Thymus (tissue), 11 donors: Measurements from ENCODE around the gene NSUN4. TPM values are rescaled to one million over a fixed set of nuclear protein-coding genes. Genes with fewer than 3 reads are reported as not detected.

ENCODE experiments used
- DNase-seq, 9 donors: peaks; one replicate each; pipeline ENCODE4 v3.0.0-alpha.2; 2013; ENCODE audit warnings: low spot score in 9 of 9, low read depth in 6 of 9, missing footprints in 1 of 9
- H3K27ac ChIP-seq, 2 donors: one replicate each; pipeline ENCODE4 v1.5.1; 2013; ENCODE audit warnings: control low read depth in 1 of 2, low read depth in 1 of 2, low read length in 1 of 2, mild to moderate bottlenecking in 1 of 2, moderate library complexity in 1 of 2
- H3K27me3 ChIP-seq, 2 donors: one replicate each; pipeline ENCODE4 v1.5.1; 2013; ENCODE audit warnings: low read length in 1 of 2; ENCODE audit not compliant: control insufficient read depth in 2 of 2, insufficient read depth in 1 of 2
- H3K36me3 ChIP-seq, 2 donors: one replicate each; pipeline ENCODE4 v1.5.1; 2013; ENCODE audit warnings: low read length in 1 of 2, mild to moderate bottlenecking in 1 of 2, moderate library complexity in 1 of 2; ENCODE audit not compliant: control insufficient read depth in 2 of 2, insufficient read depth in 2 of 2
- H3K4me1 ChIP-seq, 2 donors: one replicate each; pipeline ENCODE4 v1.5.1; 2013; ENCODE audit warnings: low read length in 2 of 2; ENCODE audit not compliant: control insufficient read depth in 2 of 2, insufficient read depth in 2 of 2
- H3K4me3 ChIP-seq, 2 donors: one replicate each; pipeline ENCODE4 v1.5.1; 2013; ENCODE audit warnings: low read length in 2 of 2, control low read depth in 1 of 2, mild to moderate bottlenecking in 1 of 2
- H3K9me3 ChIP-seq, 2 donors: one replicate each; pipeline ENCODE4 v1.5.1; 2013; ENCODE audit warnings: low read length in 1 of 2, mild to moderate bottlenecking in 1 of 2; ENCODE audit not compliant: control insufficient read depth in 2 of 2, insufficient read depth in 1 of 2
- WGBS: extraction: QIAGEN DNeasy Blood & Tissue Kit; methylation state at CpG from one replicate; pipeline ENCODE4 v1.1.7; 2013; 5-methylcytosine and 5-hydroxymethylcytosine counted together
- polyA plus RNA-seq: library from polyadenylated mRNA; stranded (reverse); fragments of 200-250 nt; gene quantifications from one replicate; pipeline ENCODE4 v1.2.3, GENCODE V29; 2013
- total RNA-seq: library from RNA; stranded (reverse); fragments of 120-200 nt; gene quantifications from one replicate; pipeline ENCODE4 v1.2.4, GENCODE V29; 2013
- donor health status: healthy.

Gene NSUN4
- total and polyA plus RNA-seq, 2 donors, result 9.9 to 10.0 TPM

DNA sequence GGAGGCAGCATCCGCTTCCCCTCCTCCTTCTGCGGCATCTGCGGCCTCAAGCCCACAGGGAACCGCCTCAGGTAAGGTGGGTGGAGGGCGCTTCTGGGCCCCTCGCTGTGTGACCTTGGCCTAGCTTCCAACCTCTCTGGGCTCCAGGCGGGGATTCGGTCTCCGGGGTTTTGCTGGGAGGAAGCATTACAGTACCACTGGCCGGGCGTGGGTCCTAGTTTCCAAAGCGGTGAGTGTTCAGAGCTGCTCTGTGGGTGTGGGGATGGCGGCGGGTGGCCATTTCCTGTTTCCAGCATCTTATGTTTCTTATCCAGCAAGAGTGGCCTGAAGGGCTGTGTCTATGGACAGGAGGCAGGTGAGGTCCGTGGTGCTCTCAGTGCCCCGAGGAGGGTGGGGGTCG, 65.1 kb downstream of the NSUN4 start:
- Histone ChIP-seq H3K27me3 (no peaks in the 10 kb centered on the region), H3K9me3 (no peaks in the 10 kb centered on the region), H3K36me3 (peaks cover 0 to 8% of the 10 kb centered on the region in 2 donors), H3K4me3 (no peak overlapping the region), H3K27ac (no peak overlapping the region), H3K4me1 (peaks cover 0 to 2% of the 10 kb centered on the region in 2 donors)
- WGBS, result 97% methylated on average over 17 of the region's 17 CpGs
- no peak for DNase-seq

DNA sequence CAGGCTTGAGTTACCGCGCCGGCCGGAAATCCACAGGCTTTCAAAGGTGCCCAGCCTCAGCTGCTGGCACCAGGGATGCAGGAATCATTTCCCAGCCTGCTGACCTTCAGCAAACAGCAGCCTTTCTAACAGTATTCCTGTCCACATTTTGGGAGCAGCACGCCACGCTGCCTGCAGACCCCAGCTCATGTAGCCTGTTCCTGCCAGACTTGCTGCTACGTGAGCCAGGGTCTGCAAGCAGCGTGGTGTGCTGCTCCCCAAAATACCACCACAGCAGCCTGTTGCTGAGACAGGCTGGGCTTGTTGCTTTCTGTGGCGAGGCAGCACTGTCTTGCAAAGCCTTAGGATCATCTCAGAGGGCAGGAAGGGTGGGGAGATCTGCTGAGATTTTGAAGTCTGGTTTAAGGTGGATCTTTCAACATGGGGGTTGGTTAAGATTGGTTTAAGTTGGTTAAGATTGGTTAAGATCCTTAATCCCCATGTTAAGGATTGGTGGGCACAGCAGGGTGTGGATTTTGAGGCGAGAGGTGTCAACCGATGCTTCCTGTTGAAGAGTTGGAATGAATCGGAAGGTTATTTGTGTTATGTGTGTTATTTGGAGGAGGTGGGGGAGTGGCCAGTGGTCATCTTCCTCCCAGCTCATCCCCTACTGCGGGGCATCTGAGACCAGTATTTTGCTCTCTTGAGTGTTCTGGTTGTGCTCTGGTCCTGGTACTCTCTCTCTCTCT, 66.4 kb downstream of the NSUN4 start:
- Histone ChIP-seq H3K27me3 (no peaks in the 10 kb centered on the region), H3K9me3 (no peaks in the 10 kb centered on the region), H3K4me1 (no peaks in the 10 kb centered on the region), H3K4me3 (no peak overlapping the region), H3K36me3 (peaks cover 0 to 9% of the 10 kb centered on the region in 2 donors), H3K27ac (no peak overlapping the region)
- no peak for DNase-seq
- WGBS, result 95% methylated on average over 13 of the region's 13 CpGs

DNA sequence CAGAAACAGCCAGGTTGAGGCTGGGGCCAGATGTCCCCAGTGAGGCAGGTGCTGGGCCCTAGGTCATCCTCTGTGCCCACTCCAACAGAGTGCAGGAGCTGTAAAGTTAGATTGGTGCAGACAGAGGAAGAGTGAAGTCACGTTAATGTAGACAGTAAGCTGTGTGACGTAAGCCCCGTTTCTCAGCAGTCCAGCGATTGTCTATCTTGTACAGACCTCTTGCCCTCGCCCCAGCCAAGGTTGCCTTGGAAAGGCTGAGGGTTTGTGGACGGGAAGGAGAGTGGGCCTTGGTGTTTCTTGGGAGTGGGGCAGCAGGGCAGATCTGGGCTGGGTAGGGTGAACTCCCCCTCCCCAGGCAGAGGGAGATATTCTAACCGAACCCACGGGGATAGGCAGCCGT, 67.0 kb downstream of the NSUN4 start:
- DNase-seq, result no peak
- H3K27ac ChIP-seq, result no peak overlapping the region
- H3K4me1 ChIP-seq, result no peaks in the 10 kb centered on the region
- H3K27me3 ChIP-seq, result no peaks in the 10 kb centered on the region
- H3K4me3 ChIP-seq, result no peak overlapping the region
- no peaks in the 10 kb centered on the region for H3K9me3 ChIP-seq
- peaks cover 0 to 12% of the 10 kb centered on the region in 2 donors for H3K36me3 ChIP-seq
- 97% methylated on average over 9 of the region's 9 CpGs for WGBS

DNA sequence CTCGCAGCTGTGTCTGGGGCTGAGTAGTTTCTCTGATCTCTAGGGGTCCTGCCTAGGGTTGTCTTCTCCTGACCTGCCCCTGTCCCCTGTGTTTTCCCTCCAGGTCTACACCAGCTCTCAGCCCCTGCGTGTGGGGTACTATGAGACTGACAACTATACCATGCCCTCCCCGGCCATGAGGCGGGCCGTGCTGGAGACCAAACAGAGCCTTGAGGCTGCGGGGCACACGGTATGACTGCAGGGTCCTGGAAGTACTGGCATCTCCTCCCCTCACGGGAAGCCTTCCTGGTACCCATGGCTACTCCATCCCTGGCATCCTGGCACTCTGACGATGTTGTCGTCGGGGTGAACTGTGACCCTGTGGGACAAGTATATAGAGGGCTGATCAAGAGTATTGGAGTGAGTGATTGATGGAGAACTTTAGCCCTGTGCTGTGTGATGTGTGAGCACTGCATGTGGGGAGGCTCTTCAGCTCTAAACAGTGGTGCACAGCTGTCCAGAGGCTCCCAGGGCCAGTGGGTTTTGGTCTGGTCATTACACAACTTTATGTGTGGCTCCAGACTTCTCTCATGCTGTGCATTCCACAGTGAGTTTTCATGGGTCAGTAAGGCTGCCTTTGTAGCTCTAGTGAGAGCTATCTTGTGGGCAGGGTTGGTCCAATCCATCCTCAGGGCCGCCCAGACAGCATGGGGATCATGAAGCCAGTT, 67.9 kb downstream of the NSUN4 start:
- Histone ChIP-seq H3K4me3 (no peak overlapping the region), H3K27me3 (no peaks in the 10 kb centered on the region), H3K36me3 (peaks cover 0 to 12% of the 10 kb centered on the region in 2 donors), H3K4me1 (no peaks in the 10 kb centered on the region), H3K27ac (no peak overlapping the region), H3K9me3 (no peaks in the 10 kb centered on the region)
- 96% methylated on average over 12 of the region's 12 CpGs for WGBS
- DNase-seq, result no peak

DNA sequence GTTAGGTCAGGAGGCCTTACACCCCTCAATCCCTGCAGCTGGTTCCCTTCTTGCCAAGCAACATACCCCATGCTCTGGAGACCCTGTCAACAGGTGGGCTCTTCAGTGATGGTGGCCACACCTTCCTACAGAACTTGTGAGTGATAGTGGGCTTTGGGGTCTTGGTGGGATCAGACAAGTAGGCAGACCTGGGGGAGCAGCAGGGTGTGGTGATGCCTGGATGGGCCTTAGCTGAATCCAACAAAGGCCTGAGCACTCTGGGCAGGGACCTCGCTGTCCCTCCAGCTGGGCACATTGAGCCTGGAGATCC, 68.4 kb downstream of the NSUN4 start:
- no peaks in the 10 kb centered on the region for H3K4me1 ChIP-seq
- H3K27ac ChIP-seq, result no peak overlapping the region
- no peak overlapping the region for H3K4me3 ChIP-seq
- H3K27me3 ChIP-seq, result no peaks in the 10 kb centered on the region
- WGBS, result 95% methylated on average over 1 of the region's 1 CpG
- DNase-seq, result no peak
- H3K9me3 ChIP-seq, result no peaks in the 10 kb centered on the region
- H3K36me3 ChIP-seq, result peaks cover 0 to 12% of the 10 kb centered on the region in 2 donors

DNA sequence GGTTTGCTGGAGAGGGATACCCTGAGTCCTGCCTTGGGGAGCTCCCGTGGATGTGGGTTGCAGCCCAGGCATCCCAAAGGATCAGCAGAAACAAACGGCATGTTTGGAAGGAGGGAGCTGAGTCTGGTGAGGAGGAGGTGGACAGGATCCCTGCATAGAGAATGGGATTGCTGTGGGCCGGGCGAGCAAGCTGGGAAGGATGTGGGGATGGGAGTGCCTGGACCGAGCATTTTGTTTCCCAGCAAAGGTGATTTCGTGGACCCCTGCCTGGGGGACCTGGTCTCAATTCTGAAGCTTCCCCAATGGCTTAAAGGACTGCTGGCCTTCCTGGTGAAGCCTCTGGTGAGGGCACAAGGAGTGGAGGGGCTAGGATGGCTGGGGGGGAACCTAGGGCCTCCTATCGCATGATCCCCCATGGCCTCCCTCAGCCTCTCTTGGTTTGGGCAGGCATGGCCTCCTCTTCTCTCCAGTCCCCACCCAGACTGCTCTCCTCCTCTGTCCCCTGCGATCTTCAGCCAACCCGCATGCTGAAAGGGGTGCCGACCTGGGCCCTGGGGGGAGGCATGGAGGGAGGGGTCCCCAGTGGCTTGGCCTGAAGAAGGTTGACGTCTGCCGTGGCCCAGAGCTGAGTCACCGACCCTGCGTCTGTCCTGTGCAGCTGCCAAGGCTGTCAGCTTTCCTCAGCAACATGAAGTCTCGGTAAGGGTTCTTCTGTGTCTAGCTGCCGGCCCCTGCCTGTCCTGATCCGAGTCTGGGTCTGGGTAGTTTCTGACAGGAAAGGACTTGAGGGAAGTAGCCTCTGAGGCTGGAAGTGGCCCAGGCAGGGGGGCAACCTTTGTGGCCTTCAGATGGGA, 69.8 kb downstream of the NSUN4 start:
- H3K27me3 ChIP-seq, result no peaks in the 10 kb centered on the region
- no peaks in the 10 kb centered on the region for H3K4me1 ChIP-seq
- H3K36me3 ChIP-seq, result peaks cover 0 to 12% of the 10 kb centered on the region in 2 donors
- no peak overlapping the region for H3K27ac ChIP-seq
- no peaks in the 10 kb centered on the region for H3K9me3 ChIP-seq
- H3K4me3 ChIP-seq, result no peak overlapping the region
- 96% methylated on average over 17 of the region's 17 CpGs for WGBS
- DNase-seq, result no peak

DNA sequence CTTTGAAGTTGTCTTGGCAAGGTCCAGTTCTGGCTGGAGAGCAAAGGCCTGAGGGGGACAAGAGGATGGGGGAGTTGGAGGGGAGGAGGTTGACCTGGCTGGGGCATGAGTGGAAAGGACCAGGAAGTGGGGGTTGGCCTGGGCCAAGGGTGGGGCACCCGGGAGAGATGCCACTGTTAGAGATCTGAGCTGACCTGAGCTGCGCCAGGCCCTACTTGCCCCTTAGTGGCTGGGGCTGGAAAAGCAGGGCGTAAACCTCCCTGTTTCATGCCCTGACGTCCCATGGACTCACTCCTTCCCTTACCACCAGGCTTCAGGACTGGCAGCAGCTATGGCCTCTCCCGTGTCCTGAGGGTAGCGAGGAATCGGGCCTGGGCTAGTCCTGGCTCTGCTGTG, 70.4 kb downstream of the NSUN4 start:
- H3K27me3 ChIP-seq, result no peaks in the 10 kb centered on the region
- no peaks in the 10 kb centered on the region for H3K9me3 ChIP-seq
- no peak for DNase-seq
- 96% methylated on average over 7 of the region's 7 CpGs for WGBS
- H3K36me3 ChIP-seq, result peaks cover 0 to 12% of the 10 kb centered on the region in 2 donors
- H3K4me3 ChIP-seq, result no peak overlapping the region
- no peaks in the 10 kb centered on the region for H3K4me1 ChIP-seq
- H3K27ac ChIP-seq, result no peak overlapping the region
